ENCODE data around the gene SLC22A23.

GRCh38 chr6:3439961-3440360 is 16.9 kb downstream of the SLC22A23 start:
- TF ChIP-seq CTCF (optimal IDR thresholded peaks at IDR 0.05 in 1 of 3, IDR thresholded peaks at IDR 0.05 in 1 of 3, conservative IDR thresholded peaks at IDR 0.05 in 1 of 3; ENCODE audit: extremely low read depth in 1 of 3, insufficient read depth in 2 of 3, low read length in 3 of 3) (no peak), EZH2 (IDR thresholded peaks at IDR 0.05; ENCODE audit: low read length) (no peak)

All from keratinocyte (primary cell).